Lower leg skin (tissue), 3 donors: ENCODE results near the gene C2CD2L.

Source experiments
- POLR2A ChIP-seq, 2 donors: fragments of 450-650 bp; IDR thresholded peaks; one replicate each; pipeline ENCODE4 v1.6.1; 2016 to 2017; ENCODE audit warnings: antibody characterized with exemption in 2 of 2, mild to moderate bottlenecking in 1 of 2, moderate library complexity in 1 of 2
- TF ChIP-seq, protein P1 (sequence below), 3 donors: fragments of 450-650 bp; IDR thresholded peaks; one replicate each; pipeline ENCODE4 v1.5.1; 2016; ENCODE audit warnings: antibody characterized with exemption in 3 of 3, mild to moderate bottlenecking in 3 of 3, moderate library complexity in 2 of 3

DNA sequence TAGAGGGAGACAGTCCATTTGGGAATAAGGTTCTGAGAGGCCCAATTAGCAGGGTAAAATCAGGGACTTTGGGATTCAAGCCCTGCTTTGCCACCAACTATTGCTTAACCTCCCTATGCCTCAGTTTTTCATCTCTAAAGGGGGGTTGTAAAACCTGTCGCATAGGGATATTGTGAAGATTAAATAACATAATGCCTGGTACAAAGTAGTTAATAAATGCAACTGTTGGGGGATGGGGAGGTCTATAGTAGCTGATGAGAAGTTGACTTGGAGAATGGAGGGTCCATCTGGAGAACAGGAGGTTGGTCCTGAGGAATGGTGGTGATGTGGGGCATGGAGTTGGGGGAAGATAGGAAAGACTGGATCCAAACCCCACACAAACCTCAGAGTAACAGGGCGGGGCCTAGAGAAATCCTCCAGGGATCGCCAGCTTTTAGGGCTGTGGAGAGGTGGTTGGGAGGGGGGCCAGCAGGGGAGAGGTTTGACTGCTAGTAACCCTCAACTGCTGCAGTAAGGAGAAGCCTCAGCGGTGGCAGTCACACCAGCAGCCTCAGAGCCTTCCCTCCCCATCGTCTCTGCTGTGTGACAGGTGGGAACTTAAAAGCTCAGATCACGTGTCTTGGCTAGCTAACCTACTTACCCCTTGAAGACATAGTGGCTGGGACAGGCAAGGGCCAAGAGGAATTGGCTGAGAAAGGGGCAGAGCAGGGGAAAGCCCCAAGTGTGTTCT is 40.6 kb downstream of the C2CD2L start:
- TF ChIP-seq, protein P1, sequence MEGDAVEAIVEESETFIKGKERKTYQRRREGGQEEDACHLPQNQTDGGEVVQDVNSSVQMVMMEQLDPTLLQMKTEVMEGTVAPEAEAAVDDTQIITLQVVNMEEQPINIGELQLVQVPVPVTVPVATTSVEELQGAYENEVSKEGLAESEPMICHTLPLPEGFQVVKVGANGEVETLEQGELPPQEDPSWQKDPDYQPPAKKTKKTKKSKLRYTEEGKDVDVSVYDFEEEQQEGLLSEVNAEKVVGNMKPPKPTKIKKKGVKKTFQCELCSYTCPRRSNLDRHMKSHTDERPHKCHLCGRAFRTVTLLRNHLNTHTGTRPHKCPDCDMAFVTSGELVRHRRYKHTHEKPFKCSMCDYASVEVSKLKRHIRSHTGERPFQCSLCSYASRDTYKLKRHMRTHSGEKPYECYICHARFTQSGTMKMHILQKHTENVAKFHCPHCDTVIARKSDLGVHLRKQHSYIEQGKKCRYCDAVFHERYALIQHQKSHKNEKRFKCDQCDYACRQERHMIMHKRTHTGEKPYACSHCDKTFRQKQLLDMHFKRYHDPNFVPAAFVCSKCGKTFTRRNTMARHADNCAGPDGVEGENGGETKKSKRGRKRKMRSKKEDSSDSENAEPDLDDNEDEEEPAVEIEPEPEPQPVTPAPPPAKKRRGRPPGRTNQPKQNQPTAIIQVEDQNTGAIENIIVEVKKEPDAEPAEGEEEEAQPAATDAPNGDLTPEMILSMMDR (IDR thresholded peaks at IDR 0.05) = no peak
- no peak for TF ChIP-seq POLR2A (IDR thresholded peaks at IDR 0.05)
